C4-2B (cell line): Measurements from ENCODE around the gene DNM3.

ENCODE experiments used
- ZFX ChIP-seq: fragments of 450-650 bp; IDR thresholded peaks from 2 replicates; pipeline ENCODE4 v1.6.1; 2017
- TF ChIP-seq, protein P1 (sequence below): fragments of 450-650 bp; conservative IDR thresholded peaks from 2 replicates; pipeline ENCODE4 v1.5.1; 2017; ENCODE audit warnings: mild to moderate bottlenecking

DNA sequence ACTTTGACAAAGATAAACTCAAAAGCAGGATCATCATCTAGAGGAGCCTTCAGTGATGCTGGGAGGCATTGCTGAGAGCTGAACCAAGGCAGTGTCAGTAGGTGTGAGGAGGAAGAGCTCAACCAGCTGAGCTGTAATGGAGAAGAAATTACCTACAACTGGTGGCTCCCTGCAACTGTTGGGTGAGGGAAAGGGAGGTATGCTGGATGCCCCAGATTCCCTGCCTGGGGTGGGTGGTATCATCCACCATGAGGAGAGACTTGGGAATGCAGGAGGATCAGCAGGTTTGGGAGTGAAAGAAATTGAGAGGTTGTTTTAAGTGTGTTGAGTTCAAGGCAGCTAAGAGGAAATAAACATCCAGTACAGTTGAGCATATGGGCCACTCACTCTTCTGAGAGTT lies 199.8 kb downstream of the DNM3 start:
- TF ChIP-seq, protein P1, sequence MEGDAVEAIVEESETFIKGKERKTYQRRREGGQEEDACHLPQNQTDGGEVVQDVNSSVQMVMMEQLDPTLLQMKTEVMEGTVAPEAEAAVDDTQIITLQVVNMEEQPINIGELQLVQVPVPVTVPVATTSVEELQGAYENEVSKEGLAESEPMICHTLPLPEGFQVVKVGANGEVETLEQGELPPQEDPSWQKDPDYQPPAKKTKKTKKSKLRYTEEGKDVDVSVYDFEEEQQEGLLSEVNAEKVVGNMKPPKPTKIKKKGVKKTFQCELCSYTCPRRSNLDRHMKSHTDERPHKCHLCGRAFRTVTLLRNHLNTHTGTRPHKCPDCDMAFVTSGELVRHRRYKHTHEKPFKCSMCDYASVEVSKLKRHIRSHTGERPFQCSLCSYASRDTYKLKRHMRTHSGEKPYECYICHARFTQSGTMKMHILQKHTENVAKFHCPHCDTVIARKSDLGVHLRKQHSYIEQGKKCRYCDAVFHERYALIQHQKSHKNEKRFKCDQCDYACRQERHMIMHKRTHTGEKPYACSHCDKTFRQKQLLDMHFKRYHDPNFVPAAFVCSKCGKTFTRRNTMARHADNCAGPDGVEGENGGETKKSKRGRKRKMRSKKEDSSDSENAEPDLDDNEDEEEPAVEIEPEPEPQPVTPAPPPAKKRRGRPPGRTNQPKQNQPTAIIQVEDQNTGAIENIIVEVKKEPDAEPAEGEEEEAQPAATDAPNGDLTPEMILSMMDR = no peak
- TF ChIP-seq ZFX = no peak
